GM23338 (cell line): ENCODE measurements around the gene PPFIBP1. TPM values are rescaled to one million over a fixed set of nuclear protein-coding genes. Genes with fewer than 3 reads are reported as not detected.

Experiments used
- ATAC-seq: fragments of 200-7000 bp; cut with Tn5 transposase; 3 replicates; pipeline ENCODE4 v1.9.1; 2020
- DNase-seq: peaks from one replicate; pipeline ENCODE4 v3.0.0-alpha.2; 2015; ENCODE audit warnings: low spot score
- H2AFZ ChIP-seq: fragments of 200-600 bp; sonication (generic); 2 replicates; pipeline ENCODE4 v1.8.0; 2016; ENCODE audit warnings: antibody characterized with exemption, mild to moderate bottlenecking, moderate library complexity
- H3F3A ChIP-seq: fragments of 200-600 bp; sonication (generic); replicated peaks from 2 replicates; pipeline ENCODE4 v1.8.0; 2017; ENCODE audit warnings: antibody characterized with exemption, mixed run types, low read depth
- H3K27ac ChIP-seq: fragments of 200-600 bp; sonication (generic); 2 replicates; pipeline ENCODE4 v1.6.1; 2016; ENCODE audit warnings: low read depth
- H3K27me3 ChIP-seq: fragments of 200-600 bp; sonication (generic); 2 replicates; pipeline ENCODE4 v1.8.0; 2016; ENCODE audit warnings: mild to moderate bottlenecking, mixed run types, moderate library complexity; ENCODE audit not compliant: insufficient read depth
- H3K36me3 ChIP-seq: fragments of 200-600 bp; sonication (generic); 2 replicates; pipeline ENCODE4 v1.8.0; 2016; ENCODE audit warnings: mild to moderate bottlenecking; ENCODE audit not compliant: insufficient read depth
- H3K4me1 ChIP-seq: fragments of 200-600 bp; sonication (generic); 2 replicates; pipeline ENCODE4 v1.8.0; 2016; ENCODE audit warnings: mild to moderate bottlenecking, moderate library complexity; ENCODE audit not compliant: insufficient read depth
- H3K4me2 ChIP-seq: fragments of 200-600 bp; sonication (generic); 2 replicates; pipeline ENCODE4 v1.7.1; 2017; ENCODE audit warnings: mixed run types
- H3K4me3 ChIP-seq: fragments of 200-600 bp; sonication (generic); 2 replicates; pipeline ENCODE4 v1.6.1; 2016; ENCODE audit warnings: mixed run types
- H3K79me2 ChIP-seq: fragments of 200-600 bp; sonication (generic); replicated peaks from 2 replicates; pipeline ENCODE4 v1.8.0; 2017; ENCODE audit warnings: mild to moderate bottlenecking; ENCODE audit not compliant: insufficient read depth
- H3K9me2 ChIP-seq: fragments of 200-600 bp; sonication (generic); 2 replicates; pipeline ENCODE4 v1.8.0; 2017; ENCODE audit not compliant: insufficient read depth
- H4K20me1 ChIP-seq: fragments of 200-600 bp; sonication (generic); replicated peaks from 2 replicates; pipeline ENCODE4 v1.8.0; 2017; ENCODE audit warnings: mild to moderate bottlenecking; ENCODE audit not compliant: insufficient read depth
- H3K27ac Mint-ChIP-seq: 2 replicates; pipeline ENCODE4 v1.8.0; 2020; ENCODE audit warnings: inconsistent platforms, mild to moderate bottlenecking, moderate library complexity, mixed read lengths
- H3K27me3 Mint-ChIP-seq: 3 replicates; pipeline ENCODE4 v1.8.0; 2022; ENCODE audit warnings: low read depth, mild to moderate bottlenecking, moderate library complexity, mixed read lengths, inconsistent platforms; ENCODE audit not compliant: insufficient read depth, poor library complexity
- H3K36me3 Mint-ChIP-seq: 3 replicates; pipeline ENCODE4 v1.8.0; 2021; ENCODE audit warnings: low read depth, mild to moderate bottlenecking, inconsistent platforms, moderate library complexity, mixed read lengths
- H3K4me1 Mint-ChIP-seq: 3 replicates; pipeline ENCODE4 v1.8.0; 2020; ENCODE audit warnings: mild to moderate bottlenecking, inconsistent platforms, mixed read lengths
- H3K4me3 Mint-ChIP-seq: 3 replicates; pipeline ENCODE4 v1.8.0; 2021; ENCODE audit warnings: moderate library complexity, mild to moderate bottlenecking, inconsistent platforms, mixed read lengths
- H3K9me3 Mint-ChIP-seq: 3 replicates; pipeline ENCODE4 v1.8.0; 2020; ENCODE audit warnings: moderate library complexity, mild to moderate bottlenecking, inconsistent platforms, mixed read lengths
- CREB1 ChIP-seq: fragments of 250-450 bp; sonication (Bioruptor Pico); IDR thresholded peaks from 2 replicates; pipeline ENCODE4 v1.5.0; 2020; ENCODE audit warnings: low read depth, mild to moderate bottlenecking, moderate library complexity
- ETS1 ChIP-seq: IDR thresholded peaks from 2 replicates; pipeline ENCODE4 v1.6.1; 2016; ENCODE audit warnings: antibody characterized with exemption
- EZH2 ChIP-seq: fragments of 200-600 bp; sonication (generic); IDR thresholded peaks from one replicate; pipeline ENCODE4 v1.8.0; 2017; ENCODE audit warnings: antibody characterized with exemption, mild to moderate bottlenecking, low read depth; ENCODE audit not compliant: unreplicated experiment
- EZH2phosphoT487 ChIP-seq: fragments of 200-600 bp; sonication (generic); IDR thresholded peaks from one replicate; pipeline ENCODE4 v1.8.1; 2018; ENCODE audit warnings: antibody characterized with exemption; ENCODE audit not compliant: unreplicated experiment
- JUNB ChIP-seq: IDR thresholded peaks from one replicate; pipeline ENCODE4 v1.6.1; 2016; ENCODE audit warnings: antibody characterized with exemption; ENCODE audit not compliant: unreplicated experiment
- NANOG ChIP-seq: IDR thresholded peaks from 2 replicates; pipeline ENCODE4 v1.6.1; 2016; ENCODE audit warnings: antibody characterized with exemption, borderline replicate concordance
- POLR2AphosphoS5 ChIP-seq: IDR thresholded peaks from 2 replicates; pipeline ENCODE4 v1.6.1; 2016; ENCODE audit warnings: antibody characterized with exemption, low read depth
- STAT1 ChIP-seq: IDR thresholded peaks from one replicate; pipeline ENCODE4 v1.6.1; 2016; ENCODE audit warnings: antibody characterized with exemption; ENCODE audit not compliant: unreplicated experiment
- polyA plus RNA-seq: library from polyadenylated mRNA; unstranded; fragments of >200 nt; fragmentation: Nextera tagmentation; extraction: Ambion mirVana; gene quantifications from 2 replicates; pipeline ENCODE4 v1.2.1, GENCODE V29; 2016
- total RNA-seq: library from RNA; depleted of rRNA; stranded (reverse); fragments of >200 nt; shearing (Covaris generic); gene quantifications from 2 replicates; pipeline ENCODE4 v1.2.3, GENCODE V29; 2014
- TF ChIP-seq, protein P1 (sequence below): fragments of 250-450 bp; sonication (Bioruptor Pico); IDR thresholded peaks from 2 replicates; pipeline ENCODE4 v1.5.0; 2020; ENCODE audit warnings: mild to moderate bottlenecking, moderate library complexity
- TF ChIP-seq, protein P2 (sequence below): IDR thresholded peaks from one replicate; pipeline ENCODE4 v1.6.1; 2018; ENCODE audit warnings: antibody characterized with exemption; ENCODE audit not compliant: unreplicated experiment
- TF ChIP-seq, protein P3 (sequence below), 2 experiments: fragments of 200-600 bp in 1 of 2; sonication (generic) in 1 of 2; conservative IDR thresholded peaks; 2 replicates each; pipeline versions ENCODE4 v1.5.1 to v1.6.1; 2016 to 2017; ENCODE audit warnings: antibody characterized with exemption in 2 of 2, low read depth in 2 of 2, mild to moderate bottlenecking in 2 of 2, moderate library complexity in 1 of 2

Gene PPFIBP1
- total and polyA plus RNA-seq, 2 experiments from 2014 or later: 33.2 to 41.9 TPM

DNA sequence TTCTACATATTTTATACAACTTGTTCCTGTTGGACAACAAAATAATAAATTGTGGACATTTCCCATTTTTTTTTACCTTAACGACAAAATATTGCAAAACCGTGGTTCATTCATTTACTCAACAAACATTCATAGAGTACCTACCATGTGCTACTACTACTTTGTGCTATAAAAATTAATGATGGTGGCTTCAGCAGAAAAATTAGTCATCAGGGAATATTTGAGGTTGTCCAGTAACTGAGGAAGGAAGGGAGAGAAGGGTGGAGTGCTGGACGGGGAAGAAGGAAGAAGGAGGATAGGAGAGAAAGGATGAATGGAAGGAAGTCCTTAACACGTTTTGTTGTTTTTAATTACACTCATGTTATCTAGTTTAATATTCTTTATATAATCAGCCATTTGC, 53.7 kb downstream of the PPFIBP1 start (continued):
- TF ChIP-seq, protein P1, sequence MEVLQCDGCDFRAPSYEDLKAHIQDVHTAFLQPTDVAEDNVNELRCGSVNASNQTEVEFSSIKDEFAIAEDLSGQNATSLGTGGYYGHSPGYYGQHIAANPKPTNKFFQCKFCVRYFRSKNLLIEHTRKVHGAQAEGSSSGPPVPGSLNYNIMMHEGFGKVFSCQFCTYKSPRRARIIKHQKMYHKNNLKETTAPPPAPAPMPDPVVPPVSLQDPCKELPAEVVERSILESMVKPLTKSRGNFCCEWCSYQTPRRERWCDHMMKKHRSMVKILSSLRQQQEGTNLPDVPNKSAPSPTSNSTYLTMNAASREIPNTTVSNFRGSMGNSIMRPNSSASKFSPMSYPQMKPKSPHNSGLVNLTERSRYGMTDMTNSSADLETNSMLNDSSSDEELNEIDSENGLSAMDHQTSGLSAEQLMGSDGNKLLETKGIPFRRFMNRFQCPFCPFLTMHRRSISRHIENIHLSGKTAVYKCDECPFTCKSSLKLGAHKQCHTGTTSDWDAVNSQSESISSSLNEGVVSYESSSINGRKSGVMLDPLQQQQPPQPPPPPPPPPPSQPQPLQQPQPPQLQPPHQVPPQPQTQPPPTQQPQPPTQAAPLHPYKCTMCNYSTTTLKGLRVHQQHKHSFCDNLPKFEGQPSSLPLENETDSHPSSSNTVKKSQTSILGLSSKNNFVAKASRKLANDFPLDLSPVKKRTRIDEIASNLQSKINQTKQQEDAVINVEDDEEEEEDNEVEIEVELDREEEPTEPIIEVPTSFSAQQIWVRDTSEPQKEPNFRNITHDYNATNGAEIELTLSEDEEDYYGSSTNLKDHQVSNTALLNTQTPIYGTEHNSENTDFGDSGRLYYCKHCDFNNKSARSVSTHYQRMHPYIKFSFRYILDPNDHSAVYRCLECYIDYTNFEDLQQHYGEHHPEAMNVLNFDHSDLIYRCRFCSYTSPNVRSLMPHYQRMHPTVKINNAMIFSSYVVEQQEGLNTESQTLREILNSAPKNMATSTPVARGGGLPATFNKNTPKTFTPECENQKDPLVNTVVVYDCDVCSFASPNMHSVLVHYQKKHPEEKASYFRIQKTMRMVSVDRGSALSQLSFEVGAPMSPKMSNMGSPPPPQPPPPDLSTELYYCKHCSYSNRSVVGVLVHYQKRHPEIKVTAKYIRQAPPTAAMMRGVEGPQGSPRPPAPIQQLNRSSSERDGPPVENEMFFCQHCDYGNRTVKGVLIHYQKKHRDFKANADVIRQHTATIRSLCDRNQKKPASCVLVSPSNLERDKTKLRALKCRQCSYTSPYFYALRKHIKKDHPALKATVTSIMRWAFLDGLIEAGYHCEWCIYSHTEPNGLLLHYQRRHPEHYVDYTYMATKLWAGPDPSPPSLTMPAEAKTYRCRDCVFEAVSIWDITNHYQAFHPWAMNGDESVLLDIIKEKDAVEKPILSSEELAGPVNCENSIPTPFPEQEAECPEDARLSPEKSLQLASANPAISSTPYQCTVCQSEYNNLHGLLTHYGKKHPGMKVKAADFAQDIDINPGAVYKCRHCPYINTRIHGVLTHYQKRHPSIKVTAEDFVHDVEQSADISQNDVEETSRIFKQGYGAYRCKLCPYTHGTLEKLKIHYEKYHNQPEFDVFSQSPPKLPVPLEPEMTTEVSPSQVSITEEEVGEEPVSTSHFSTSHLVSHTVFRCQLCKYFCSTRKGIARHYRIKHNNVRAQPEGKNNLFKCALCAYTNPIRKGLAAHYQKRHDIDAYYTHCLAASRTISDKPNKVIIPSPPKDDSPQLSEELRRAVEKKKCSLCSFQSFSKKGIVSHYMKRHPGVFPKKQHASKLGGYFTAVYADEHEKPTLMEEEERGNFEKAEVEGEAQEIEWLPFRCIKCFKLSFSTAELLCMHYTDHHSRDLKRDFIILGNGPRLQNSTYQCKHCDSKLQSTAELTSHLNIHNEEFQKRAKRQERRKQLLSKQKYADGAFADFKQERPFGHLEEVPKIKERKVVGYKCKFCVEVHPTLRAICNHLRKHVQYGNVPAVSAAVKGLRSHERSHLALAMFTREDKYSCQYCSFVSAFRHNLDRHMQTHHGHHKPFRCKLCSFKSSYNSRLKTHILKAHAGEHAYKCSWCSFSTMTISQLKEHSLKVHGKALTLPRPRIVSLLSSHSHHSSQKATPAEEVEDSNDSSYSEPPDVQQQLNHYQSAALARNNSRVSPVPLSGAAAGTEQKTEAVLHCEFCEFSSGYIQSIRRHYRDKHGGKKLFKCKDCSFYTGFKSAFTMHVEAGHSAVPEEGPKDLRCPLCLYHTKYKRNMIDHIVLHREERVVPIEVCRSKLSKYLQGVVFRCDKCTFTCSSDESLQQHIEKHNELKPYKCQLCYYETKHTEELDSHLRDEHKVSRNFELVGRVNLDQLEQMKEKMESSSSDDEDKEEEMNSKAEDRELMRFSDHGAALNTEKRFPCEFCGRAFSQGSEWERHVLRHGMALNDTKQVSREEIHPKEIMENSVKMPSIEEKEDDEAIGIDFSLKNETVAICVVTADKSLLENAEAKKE: no peak
- no peak for TF ChIP-seq POLR2AphosphoS5
- no peak for TF ChIP-seq ETS1

DNA sequence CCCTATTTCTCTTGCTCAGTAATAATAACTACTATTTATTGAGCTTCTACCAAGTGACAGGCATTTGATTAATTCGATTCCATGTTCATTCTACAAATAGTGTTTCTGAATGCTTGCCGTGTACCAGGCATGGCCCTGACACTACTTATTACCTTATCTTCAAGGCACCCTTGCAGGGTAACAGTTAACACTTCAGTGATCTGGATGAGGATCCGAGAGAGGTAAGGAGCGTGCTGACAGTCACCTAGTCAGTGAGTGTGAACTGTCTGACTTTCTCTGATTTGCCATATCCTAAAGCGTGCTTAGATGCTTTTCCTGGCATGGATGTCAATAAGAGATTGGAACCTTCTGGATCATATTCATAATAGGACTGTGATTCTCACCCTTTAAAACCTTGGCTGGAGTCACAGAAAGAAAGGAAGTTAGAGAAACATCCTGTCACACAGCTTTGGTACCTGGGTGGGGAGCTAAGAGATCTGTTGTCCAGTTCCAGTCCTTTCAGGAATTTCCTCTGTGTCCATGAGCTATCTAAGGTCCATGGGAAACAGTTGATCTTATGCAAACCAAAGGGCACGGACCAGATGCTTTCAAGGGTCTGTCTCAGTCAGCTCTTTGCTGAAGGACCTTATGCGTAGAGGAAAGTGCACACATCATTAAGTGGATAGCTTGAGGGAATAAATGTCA, 54.8 kb downstream of the PPFIBP1 start:
- no peak overlapping the region for H3K4me3 ChIP-seq
- no peak for DNase-seq
- H3K4me2 ChIP-seq: no peak overlapping the region
- no peaks in the 10 kb centered on the region for H3F3A ChIP-seq
- Mint-ChIP-seq H3K4me3 (no peak overlapping the region), H3K27me3 (no peaks in the 10 kb centered on the region), H3K4me1 (peaks cover 6% of the 10 kb centered on the region; the same call in 2 of the 3 replicates), H3K27ac (no peak overlapping the region), H3K9me3 (no peaks in the 10 kb centered on the region), H3K36me3 (0 out of 3 replicates have a peak, but pooled peaks cover 2% of the 10 kb centered on the region)
- H4K20me1 ChIP-seq: no peaks in the 10 kb centered on the region
- no peak for TF ChIP-seq NANOG
- TF ChIP-seq CREB1 (CRISPR knock-in tag): no peak
- TF ChIP-seq, protein P2, sequence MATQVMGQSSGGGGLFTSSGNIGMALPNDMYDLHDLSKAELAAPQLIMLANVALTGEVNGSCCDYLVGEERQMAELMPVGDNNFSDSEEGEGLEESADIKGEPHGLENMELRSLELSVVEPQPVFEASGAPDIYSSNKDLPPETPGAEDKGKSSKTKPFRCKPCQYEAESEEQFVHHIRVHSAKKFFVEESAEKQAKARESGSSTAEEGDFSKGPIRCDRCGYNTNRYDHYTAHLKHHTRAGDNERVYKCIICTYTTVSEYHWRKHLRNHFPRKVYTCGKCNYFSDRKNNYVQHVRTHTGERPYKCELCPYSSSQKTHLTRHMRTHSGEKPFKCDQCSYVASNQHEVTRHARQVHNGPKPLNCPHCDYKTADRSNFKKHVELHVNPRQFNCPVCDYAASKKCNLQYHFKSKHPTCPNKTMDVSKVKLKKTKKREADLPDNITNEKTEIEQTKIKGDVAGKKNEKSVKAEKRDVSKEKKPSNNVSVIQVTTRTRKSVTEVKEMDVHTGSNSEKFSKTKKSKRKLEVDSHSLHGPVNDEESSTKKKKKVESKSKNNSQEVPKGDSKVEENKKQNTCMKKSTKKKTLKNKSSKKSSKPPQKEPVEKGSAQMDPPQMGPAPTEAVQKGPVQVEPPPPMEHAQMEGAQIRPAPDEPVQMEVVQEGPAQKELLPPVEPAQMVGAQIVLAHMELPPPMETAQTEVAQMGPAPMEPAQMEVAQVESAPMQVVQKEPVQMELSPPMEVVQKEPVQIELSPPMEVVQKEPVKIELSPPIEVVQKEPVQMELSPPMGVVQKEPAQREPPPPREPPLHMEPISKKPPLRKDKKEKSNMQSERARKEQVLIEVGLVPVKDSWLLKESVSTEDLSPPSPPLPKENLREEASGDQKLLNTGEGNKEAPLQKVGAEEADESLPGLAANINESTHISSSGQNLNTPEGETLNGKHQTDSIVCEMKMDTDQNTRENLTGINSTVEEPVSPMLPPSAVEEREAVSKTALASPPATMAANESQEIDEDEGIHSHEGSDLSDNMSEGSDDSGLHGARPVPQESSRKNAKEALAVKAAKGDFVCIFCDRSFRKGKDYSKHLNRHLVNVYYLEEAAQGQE: no peak
- TF ChIP-seq EZH2: no peak
- TF ChIP-seq, protein P3, sequence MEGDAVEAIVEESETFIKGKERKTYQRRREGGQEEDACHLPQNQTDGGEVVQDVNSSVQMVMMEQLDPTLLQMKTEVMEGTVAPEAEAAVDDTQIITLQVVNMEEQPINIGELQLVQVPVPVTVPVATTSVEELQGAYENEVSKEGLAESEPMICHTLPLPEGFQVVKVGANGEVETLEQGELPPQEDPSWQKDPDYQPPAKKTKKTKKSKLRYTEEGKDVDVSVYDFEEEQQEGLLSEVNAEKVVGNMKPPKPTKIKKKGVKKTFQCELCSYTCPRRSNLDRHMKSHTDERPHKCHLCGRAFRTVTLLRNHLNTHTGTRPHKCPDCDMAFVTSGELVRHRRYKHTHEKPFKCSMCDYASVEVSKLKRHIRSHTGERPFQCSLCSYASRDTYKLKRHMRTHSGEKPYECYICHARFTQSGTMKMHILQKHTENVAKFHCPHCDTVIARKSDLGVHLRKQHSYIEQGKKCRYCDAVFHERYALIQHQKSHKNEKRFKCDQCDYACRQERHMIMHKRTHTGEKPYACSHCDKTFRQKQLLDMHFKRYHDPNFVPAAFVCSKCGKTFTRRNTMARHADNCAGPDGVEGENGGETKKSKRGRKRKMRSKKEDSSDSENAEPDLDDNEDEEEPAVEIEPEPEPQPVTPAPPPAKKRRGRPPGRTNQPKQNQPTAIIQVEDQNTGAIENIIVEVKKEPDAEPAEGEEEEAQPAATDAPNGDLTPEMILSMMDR (conservative IDR thresholded peaks at IDR 0.05; ENCODE audit: low read depth in 2 of 2): no peak
- TF ChIP-seq EZH2phosphoT487: no peak
- no peak for TF ChIP-seq POLR2AphosphoS5
- no peak for TF ChIP-seq JUNB
- no peak for TF ChIP-seq STAT1
- no peaks in the 10 kb centered on the region; the same call in 1 of the 2 replicates for H3K4me1 ChIP-seq
- H3K79me2 ChIP-seq: no peaks in the 10 kb centered on the region; the same call in 1 of the 2 replicates
- no peak overlapping the region for H3K27ac ChIP-seq
- H3K27me3 ChIP-seq: no peaks in the 10 kb centered on the region
- H3K9me2 ChIP-seq: no peaks in the 10 kb centered on the region
- H3K36me3 ChIP-seq: no peaks in the 10 kb centered on the region
- ATAC-seq: no peak
- no peak overlapping the region for H2AFZ ChIP-seq
